ENCODE measurements around the gene FBXO21.
A peak's percentile ranks its signal among the peaks of the same experiment; 100 is the strongest.

DNA sequence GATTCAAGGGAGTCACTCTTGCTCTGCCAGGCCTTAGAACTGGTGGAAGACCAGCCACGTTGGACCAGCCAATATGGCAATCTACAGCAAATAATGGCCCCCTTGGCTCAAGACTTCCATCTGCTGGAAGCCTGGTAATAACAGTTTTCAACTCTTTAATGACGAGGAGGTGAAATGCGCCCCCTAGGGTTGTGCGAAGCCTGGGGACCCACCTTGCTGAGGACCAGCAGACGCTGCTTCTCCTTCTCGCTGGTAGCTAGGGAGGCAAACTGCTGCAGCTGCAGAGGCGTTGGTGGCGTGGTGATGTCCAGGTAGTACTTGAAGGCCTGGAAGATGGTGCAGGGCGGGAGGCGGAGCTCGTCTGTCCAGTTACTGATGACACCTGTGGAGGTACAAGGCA, 41.5 kb upstream of the FBXO21 start:
- TF ChIP-seq CTCF (optimal IDR thresholded peaks at IDR 0.05 in 1 of 3, IDR thresholded peaks at IDR 0.05 in 1 of 3, conservative IDR thresholded peaks at IDR 0.05 in 1 of 3; ENCODE audit: extremely low read depth in 1 of 3, insufficient read depth in 2 of 3, low read length in 3 of 3) = peak in 1 of 3 experiments; percentile 17
- no peak for TF ChIP-seq EZH2 (IDR thresholded peaks at IDR 0.05; ENCODE audit: low read length)
